GM19193 (cell line): ENCODE measurements around the gene SLC50A1.
A peak's percentile ranks its signal among the peaks of the same experiment; 100 is the strongest.

Source experiments
- POLR2A ChIP-seq: IDR thresholded peaks from 4 replicates; pipeline ENCODE4 v1.6.1; 2011; ENCODE audit not compliant: insufficient read depth, insufficient read length; ENCODE audit errors: extremely low read depth

Gene SLC50A1

DNA sequence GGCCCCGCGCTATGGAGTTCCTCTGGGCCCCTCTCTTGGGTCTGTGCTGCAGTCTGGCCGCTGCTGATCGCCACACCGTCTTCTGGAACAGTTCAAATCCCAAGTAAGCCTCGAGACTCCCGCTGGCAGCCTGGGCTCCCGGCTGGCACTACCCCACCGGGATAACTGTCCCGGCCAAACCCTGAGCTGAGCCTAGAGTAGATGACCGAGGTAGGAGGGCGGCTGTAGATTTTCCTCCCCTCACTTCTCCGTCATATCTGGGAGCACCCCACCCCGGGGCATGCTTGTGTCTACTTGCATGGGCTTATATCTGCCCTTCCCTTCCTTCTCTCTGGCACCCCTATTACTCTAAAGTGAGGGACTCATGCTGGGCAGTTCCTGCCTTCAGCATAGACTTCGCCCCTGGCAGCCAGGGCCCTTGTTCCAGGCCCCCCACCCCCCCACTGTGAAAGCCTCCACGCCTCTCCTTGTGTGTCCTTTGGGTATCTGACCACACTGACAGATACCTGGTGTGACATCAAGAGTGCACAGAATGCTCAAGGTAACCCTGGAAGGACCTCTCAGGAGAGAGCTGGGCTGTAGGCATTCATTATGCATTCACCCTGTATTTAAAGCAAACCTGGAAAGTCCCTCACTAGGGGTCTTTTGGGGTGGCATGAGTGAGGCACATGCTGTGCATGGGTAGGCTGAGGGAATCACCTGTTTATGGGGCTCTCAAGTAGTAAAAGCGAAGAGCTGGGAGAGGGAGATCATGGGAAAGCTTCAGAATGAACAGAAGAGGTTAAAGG lies 7.5 kb upstream of the SLC50A1 start:
- no peak for TF ChIP-seq POLR2A

- no peak for TF ChIP-seq POLR2A
Measured at GRCh38 chr1:155128755-155129473, 6.7 kb upstream of the SLC50A1 start.

- TF ChIP-seq POLR2A, result no peak
Measured at GRCh38 chr1:155130272-155131006, 5.2 kb upstream of the SLC50A1 start.

GRCh38 chr1:155131285-155131684 lies 4.4 kb upstream of the SLC50A1 start:
- no peak for TF ChIP-seq POLR2A

DNA sequence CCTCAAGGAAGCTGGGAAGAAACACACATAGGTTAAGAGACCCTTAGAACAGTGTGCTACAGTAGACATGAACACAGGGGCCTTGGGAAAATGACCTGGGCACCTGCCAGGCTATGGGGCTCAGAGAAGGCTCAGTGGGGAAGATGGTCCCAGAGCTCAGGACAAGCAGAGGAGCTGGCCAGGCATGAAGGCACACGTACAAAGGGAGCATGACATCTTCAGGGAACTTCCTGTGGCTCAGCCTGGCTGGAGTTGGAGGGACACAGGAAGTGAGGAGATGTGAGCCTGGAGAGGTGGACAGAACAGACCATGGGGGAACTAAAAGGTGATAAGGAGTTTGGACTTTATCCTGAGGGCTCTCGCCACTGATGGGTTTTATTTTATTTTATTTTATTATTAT lies 3.8 kb upstream of the SLC50A1 start:
- TF ChIP-seq POLR2A, result no peak

- no peak for TF ChIP-seq POLR2A
Measured at GRCh38 chr1:155133799-155134281, 1.8 kb upstream of the SLC50A1 start.

DNA sequence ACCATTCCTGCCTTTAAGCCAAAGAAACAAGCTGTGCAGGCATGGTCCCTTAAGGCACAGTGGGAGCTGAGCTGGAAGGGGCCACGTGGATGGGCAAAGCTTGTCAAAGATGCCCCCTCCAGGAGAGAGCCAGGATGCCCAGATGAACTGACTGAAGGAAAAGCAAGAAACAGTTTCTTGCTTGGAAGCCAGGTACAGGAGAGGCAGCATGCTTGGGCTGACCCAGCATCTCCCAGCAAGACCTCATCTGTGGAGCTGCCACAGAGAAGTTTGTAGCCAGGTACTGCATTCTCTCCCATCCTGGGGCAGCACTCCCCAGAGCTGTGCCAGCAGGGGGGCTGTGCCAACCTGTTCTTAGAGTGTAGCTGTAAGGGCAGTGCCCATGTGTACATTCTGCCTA lies 1.3 kb upstream of the SLC50A1 start:
- TF ChIP-seq POLR2A, result no peak

GRCh38 chr1:155134880-155135414 lies 705 bp upstream of the SLC50A1 start:
- TF ChIP-seq POLR2A, result no peak

DNA sequence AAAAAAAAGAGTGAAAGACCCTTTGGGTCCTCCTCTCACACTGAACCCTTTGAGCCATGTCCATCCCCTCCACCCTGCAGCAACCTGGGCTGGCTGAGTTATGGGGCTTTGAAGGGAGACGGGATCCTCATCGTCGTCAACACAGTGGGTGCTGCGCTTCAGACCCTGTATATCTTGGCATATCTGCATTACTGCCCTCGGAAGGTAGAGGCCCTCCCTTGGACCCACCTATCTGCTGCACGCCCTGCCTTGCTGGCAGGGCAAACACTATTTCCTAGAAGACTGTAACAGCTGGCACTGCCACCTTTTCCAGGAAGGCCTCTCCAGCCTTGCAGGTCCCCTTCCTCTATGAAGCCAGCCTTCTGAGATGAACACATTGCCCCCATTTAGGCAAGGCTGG lies 1.1 kb downstream of the SLC50A1 start:
- no peak for TF ChIP-seq POLR2A

DNA sequence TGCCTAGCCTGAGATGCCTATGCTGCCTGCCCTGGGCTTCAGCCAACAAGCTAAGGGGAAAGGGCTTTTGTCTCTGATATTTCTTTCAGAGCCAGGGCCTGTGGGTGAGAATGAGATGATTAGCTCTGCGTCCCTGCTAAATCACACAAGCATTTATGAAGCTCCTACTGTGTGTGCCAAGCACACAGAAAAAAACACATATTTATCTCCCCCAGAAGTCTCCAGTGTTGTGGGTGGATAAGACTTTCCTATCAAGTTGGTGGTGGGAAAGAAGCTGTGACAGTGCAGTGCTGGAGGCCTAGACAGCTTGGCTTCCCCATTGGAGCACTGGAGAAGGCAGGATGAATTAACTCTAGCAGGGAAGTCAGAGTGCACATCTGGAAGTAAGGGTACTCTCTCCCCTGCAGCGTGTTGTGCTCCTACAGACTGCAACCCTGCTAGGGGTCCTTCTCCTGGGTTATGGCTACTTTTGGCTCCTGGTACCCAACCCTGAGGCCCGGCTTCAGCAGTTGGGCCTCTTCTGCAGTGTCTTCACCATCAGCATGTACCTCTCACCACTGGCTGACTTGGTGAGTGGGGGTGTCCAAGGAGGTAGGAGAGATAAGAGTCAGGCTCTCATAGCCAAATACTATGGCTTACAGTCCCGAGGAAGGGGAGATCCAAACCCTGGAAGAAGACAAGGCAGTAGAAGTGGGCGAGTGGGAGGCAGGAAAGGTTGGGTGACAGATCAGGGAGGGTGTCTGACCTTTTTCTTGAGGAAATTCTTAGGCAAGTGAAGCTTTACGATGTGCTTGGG lies 1.7 kb downstream of the SLC50A1 start:
- TF ChIP-seq POLR2A, result no peak

DNA sequence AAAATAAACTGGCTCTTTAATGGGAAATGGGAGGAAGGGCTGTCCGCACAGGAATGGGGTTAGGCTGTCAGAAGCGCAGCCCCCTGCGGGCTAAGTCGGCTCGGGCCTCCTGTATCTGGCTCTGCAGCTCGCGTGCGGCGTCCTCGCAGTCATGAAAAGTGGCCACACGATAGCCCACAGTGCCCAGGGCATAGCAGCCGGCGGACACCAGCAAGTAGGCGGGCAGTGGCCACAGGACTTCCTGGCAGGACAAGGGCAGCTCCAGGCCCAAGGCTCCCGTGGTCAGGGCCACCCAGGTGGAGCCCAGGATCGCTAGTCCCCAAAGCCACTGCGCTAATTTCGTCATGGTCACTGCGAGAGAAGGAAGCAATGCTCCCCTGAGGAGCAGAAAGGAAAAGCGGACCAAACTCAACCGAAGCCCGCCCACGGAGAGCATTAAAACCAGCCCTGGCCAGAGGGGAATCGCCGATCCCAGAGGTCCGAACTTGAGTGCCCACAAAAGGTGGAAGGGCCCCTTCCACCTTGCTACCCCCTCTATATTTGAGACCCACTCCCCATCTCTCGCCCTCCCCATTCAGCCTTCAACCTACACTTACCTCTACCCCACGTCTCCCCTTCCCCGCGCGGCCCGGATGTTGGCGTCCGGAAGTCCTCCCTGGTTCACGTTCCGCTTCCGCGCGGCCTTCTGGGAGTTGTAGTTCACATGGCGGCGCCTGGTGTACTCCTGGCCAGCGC lies 4.4 kb downstream of the SLC50A1 start, which contains the start of gene DPM3:
DPM3 (minus strand) TSS at position 637 of the 735 bp plus-strand sequence; CDS start at position 346, 291 bp downstream.
- TF ChIP-seq POLR2A, result peak; percentile 76

GRCh38 chr1:155140630-155140953 lies 4.9 kb downstream of the SLC50A1 start:
- no peak for TF ChIP-seq POLR2A

- TF ChIP-seq POLR2A, result no peak
Measured at GRCh38 chr1:155141749-155142148, 6.1 kb downstream of the SLC50A1 start.

DNA sequence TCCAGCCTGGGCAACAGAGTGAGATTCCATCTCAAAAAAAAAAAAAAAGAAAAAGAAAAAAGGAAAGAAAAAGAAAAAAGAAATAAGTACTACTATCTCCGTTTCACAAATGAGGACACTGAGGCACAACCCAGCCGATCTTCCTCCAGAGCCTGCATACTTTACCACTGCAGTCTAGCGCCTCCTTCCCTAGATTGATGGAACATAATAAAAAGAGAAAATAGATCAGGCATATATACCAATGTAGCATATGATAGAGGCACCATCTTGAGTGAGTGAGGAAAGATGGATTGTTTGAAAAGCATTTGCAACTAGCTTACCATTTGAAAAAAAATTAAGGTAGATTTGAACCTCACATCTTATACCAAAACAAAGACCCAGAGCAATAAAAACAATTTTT lies 9.8 kb downstream of the SLC50A1 start:
- no peak for TF ChIP-seq POLR2A
